ENCODE data around the gene TMEM198. TPM values are rescaled to one million over a fixed set of nuclear protein-coding genes. Genes with fewer than 3 reads are reported as not detected.

The TMEM198 gene
- total RNA-seq, 1 donor from 2014 or later: 1.4 TPM

- H3K36me3 ChIP-seq: no peaks in the 10 kb centered on the region
- intact Hi-C loops (cut with DNase I): no loop called here
- no peak overlapping the region for H3K4me3 ChIP-seq
- H3K27me3 ChIP-seq (ENCODE audit: low read depth): peaks cover 21% of the 10 kb centered on the region
- H3K9me3 ChIP-seq: no peaks in the 10 kb centered on the region
- no peak for TF ChIP-seq CTCF (IDR thresholded peaks at IDR 0.05)
- DNase-seq (no peak), ATAC-seq (no peak)
- no peak overlapping the region for H3K27ac ChIP-seq
- peaks cover 14% of the 10 kb centered on the region for H3K4me1 ChIP-seq
Measured at GRCh38 chr2:219556413-219556812, 12.6 kb downstream of the TMEM198 start.

- Histone ChIP-seq H3K4me1 (peaks cover 6% of the 10 kb centered on the region), H3K9me3 (no peaks in the 10 kb centered on the region), H3K27me3 (ENCODE audit: low read depth) (peaks cover 13% of the 10 kb centered on the region), H3K4me3 (no peak overlapping the region), H3K27ac (no peak overlapping the region), H3K36me3 (peaks cover under 1% of the 10 kb centered on the region)
- no peak for ATAC-seq
- no peak for DNase-seq
- TF ChIP-seq CTCF (IDR thresholded peaks at IDR 0.05): no peak
- intact Hi-C loops (cut with DNase I): no loop called here
Measured at GRCh38 chr2:219557320-219557719, 13.5 kb downstream of the TMEM198 start.

GRCh38 chr2:219557791-219558785, 14.3 kb downstream of the TMEM198 start:
- intact Hi-C loops (cut with DNase I): no loop called here
- peaks cover 4% of the 10 kb centered on the region for H3K36me3 ChIP-seq
- peaks cover under 1% of the 10 kb centered on the region for H3K4me1 ChIP-seq
- peaks cover 5% of the 10 kb centered on the region for H3K27me3 ChIP-seq (ENCODE audit: low read depth)
- no peak for TF ChIP-seq CTCF (IDR thresholded peaks at IDR 0.05)
- ATAC-seq (no peak), DNase-seq (peak; percentile 27)
- no peak overlapping the region for H3K27ac ChIP-seq
- no peaks in the 10 kb centered on the region for H3K9me3 ChIP-seq
- no peak overlapping the region for H3K4me3 ChIP-seq

GRCh38 chr2:219559156-219559915, 15.5 kb downstream of the TMEM198 start:
- Histone ChIP-seq H3K4me3 (no peak overlapping the region), H3K27ac (no peak overlapping the region), H3K9me3 (no peaks in the 10 kb centered on the region), H3K36me3 (peaks cover 10% of the 10 kb centered on the region), H3K4me1 (no peaks in the 10 kb centered on the region), H3K27me3 (ENCODE audit: low read depth) (no peaks in the 10 kb centered on the region)
- ATAC-seq (no peak), DNase-seq (no peak)
- no peak for TF ChIP-seq CTCF (IDR thresholded peaks at IDR 0.05)
- intact Hi-C loops (cut with DNase I): no loop called here

GRCh38 chr2:219560037-219560892, 16.4 kb downstream of the TMEM198 start:
- DNase-seq: no peak
- Histone ChIP-seq H3K4me3 (no peak overlapping the region), H3K27ac (no peak overlapping the region), H3K9me3 (no peaks in the 10 kb centered on the region), H3K36me3 (peaks cover 12% of the 10 kb centered on the region), H3K4me1 (no peaks in the 10 kb centered on the region), H3K27me3 (ENCODE audit: low read depth) (no peaks in the 10 kb centered on the region)
- TF ChIP-seq CTCF (IDR thresholded peaks at IDR 0.05): peak; percentile 77
- peak in 1 of 2 donors; percentile 51 for ATAC-seq
- intact Hi-C loops (cut with DNase I): no loop called here

All from lower lobe of right lung (tissue), 2 donors.